Measurements from ENCODE around the gene IL17RD. TPM values are rescaled to one million over a fixed set of nuclear protein-coding genes. Genes with fewer than 3 reads are reported as not detected.
A peak's percentile ranks its signal among the peaks of the same experiment; 100 is the strongest.

The IL17RD gene
- total RNA-seq, 1 donor from 2014 or later = 3.4 TPM

- no peaks in the 10 kb centered on the region for H3K36me3 ChIP-seq
- intact Hi-C loops (cut with DNase I) = no loop called here
- no peak overlapping the region for H3K4me3 ChIP-seq
- H3K4me1 ChIP-seq = no peaks in the 10 kb centered on the region
- no peak overlapping the region for H3K27ac ChIP-seq
- TF ChIP-seq CTCF (IDR thresholded peaks at IDR 0.05) = no peak
- no peak for DNase-seq (ENCODE audit: low spot score in 2 of 2)
- no peaks in the 10 kb centered on the region for H3K9me3 ChIP-seq
- no peaks in the 10 kb centered on the region for H3K27me3 ChIP-seq
These were observed 19.4 kb upstream of the IL17RD start for GRCh38 chr3:57184526-57184925.

GRCh38 chr3:57179580-57180410 lies 14.6 kb upstream of the IL17RD start:
- no peak overlapping the region for H3K27ac ChIP-seq
- TF ChIP-seq CTCF (IDR thresholded peaks at IDR 0.05) = peak in 1 of 3 experiments; percentile 14
- no peaks in the 10 kb centered on the region for H3K9me3 ChIP-seq
- no peaks in the 10 kb centered on the region for H3K36me3 ChIP-seq
- no peak for DNase-seq (ENCODE audit: low spot score in 2 of 2)
- H3K4me1 ChIP-seq = no peaks in the 10 kb centered on the region
- intact Hi-C loops (cut with DNase I) = no loop called here
- no peaks in the 10 kb centered on the region for H3K27me3 ChIP-seq
- no peak overlapping the region for H3K4me3 ChIP-seq

- no peaks in the 10 kb centered on the region for H3K36me3 ChIP-seq
- H3K27me3 ChIP-seq = no peaks in the 10 kb centered on the region
- no peaks in the 10 kb centered on the region for H3K4me1 ChIP-seq
- no peak for DNase-seq (ENCODE audit: low spot score in 2 of 2)
- no peaks in the 10 kb centered on the region for H3K9me3 ChIP-seq
- no peak for TF ChIP-seq CTCF (IDR thresholded peaks at IDR 0.05)
- H3K4me3 ChIP-seq = no peak overlapping the region
- intact Hi-C loops (cut with DNase I) = no loop called here
- no peak overlapping the region for H3K27ac ChIP-seq
These were observed 10.9 kb upstream of the IL17RD start for GRCh38 chr3:57176045-57176444.

- H3K9me3 ChIP-seq = no peaks in the 10 kb centered on the region
- no peaks in the 10 kb centered on the region for H3K36me3 ChIP-seq
- no peak for DNase-seq (ENCODE audit: low spot score in 2 of 2)
- H3K4me1 ChIP-seq = no peaks in the 10 kb centered on the region
- no peak overlapping the region for H3K27ac ChIP-seq
- H3K4me3 ChIP-seq = no peak overlapping the region
- intact Hi-C loops (cut with DNase I) = no loop called here
- TF ChIP-seq CTCF (IDR thresholded peaks at IDR 0.05) = no peak
- no peaks in the 10 kb centered on the region for H3K27me3 ChIP-seq
These were observed 8.5 kb upstream of the IL17RD start for GRCh38 chr3:57173687-57174086.

GRCh38 chr3:57170946-57171345 lies 5.8 kb upstream of the IL17RD start:
- Histone ChIP-seq H3K4me3 (no peak overlapping the region), H3K36me3 (no peaks in the 10 kb centered on the region), H3K27ac (no peak overlapping the region), H3K27me3 (no peaks in the 10 kb centered on the region), H3K9me3 (no peaks in the 10 kb centered on the region), H3K4me1 (no peaks in the 10 kb centered on the region)
- intact Hi-C loops (cut with DNase I) = no loop called here
- no peak for DNase-seq (ENCODE audit: low spot score in 2 of 2)
- no peak for TF ChIP-seq CTCF (IDR thresholded peaks at IDR 0.05)

All from ascending aorta (tissue), 2 donors.